ENCODE results near the gene C12orf54. TPM values are rescaled to one million over a fixed set of nuclear protein-coding genes. Genes with fewer than 3 reads are reported as not detected.

Gene C12orf54
- total and polyA plus RNA-seq, 2 of the 8 experiments (the other 6 are each of a cell fraction or from before 2014, with no cell fraction given), result not detected

GRCh38 chr12:48545833-48546469 lies 63.7 kb downstream of the C12orf54 start:
- H3K4ac ChIP-seq (replicated peaks; ENCODE audit: insufficient read length, low read depth, low read length), result no peak overlapping the region
- H2BK12ac ChIP-seq (ENCODE audit: low read depth, low read length), result no peak overlapping the region
- POLR2A ChIA-PET (ENCODE audit: partially characterized antibody), result interaction anchor here (1.2 kb wide), 1 partner anchor 10 kb away, joined by 3 read pairs; no protein-coding TSS in a partner anchor
- H3K79me2 ChIP-seq (ENCODE audit: control insufficient read depth in 1 of 2, insufficient read depth in 2 of 2, low read length in 2 of 2), result no peaks in the 10 kb centered on the region
- no peak overlapping the region for H2AFZ ChIP-seq (ENCODE audit: low read length)
- DNase-seq (ENCODE audit: low read depth in 1 of 2, low spot score in 2 of 2) (no peak), FAIRE-seq (no peak)
- H2BK20ac ChIP-seq (ENCODE audit: low read length), result no peak overlapping the region
- H3K27me3 ChIP-seq (replicated peaks in 1 of 4; ENCODE audit: control insufficient read depth in 3 of 4, extremely low read depth in 1 of 4, insufficient read depth in 3 of 4, low read length in 3 of 4), result no peaks in the 10 kb centered on the region
- H3K9ac ChIP-seq (replicated peaks in 1 of 4; ENCODE audit: extremely low read depth in 1 of 4, low read depth in 3 of 4, low read length in 3 of 4), result no peak overlapping the region
- no peaks in the 10 kb centered on the region for H3K4me1 ChIP-seq (replicated peaks in 1 of 4; ENCODE audit: control insufficient read depth in 3 of 4, insufficient read depth in 4 of 4, low read length in 3 of 4)
- no peak overlapping the region for H3K27ac ChIP-seq (ENCODE audit: low read depth, low read length)
- CTCF ChIA-PET (ENCODE audit: partially characterized antibody), result interaction anchor here (0.7 to 10.3 kb wide), 2 partner anchors 72 to 699 kb away, joined by 4 to 388 read pairs; no protein-coding TSS in a partner anchor
- no peaks in the 10 kb centered on the region for H3K23me2 ChIP-seq (ENCODE audit: low read depth, low read length)
- no peak overlapping the region for H4K91ac ChIP-seq (replicated peaks; ENCODE audit: insufficient read length, low read length)
- no peaks in the 10 kb centered on the region for H3K79me1 ChIP-seq (ENCODE audit: low read depth, low read length)
- no peak overlapping the region for H2BK5ac ChIP-seq (ENCODE audit: low read depth, low read length)
- H4K8ac ChIP-seq (ENCODE audit: extremely low read depth, insufficient read depth, low read length), result no peak overlapping the region
- no peak overlapping the region for H2BK15ac ChIP-seq (ENCODE audit: low read length)
- H3K4me3 ChIP-seq (ENCODE audit: extremely low read depth in 1 of 4, insufficient read depth in 2 of 4, low read depth in 3 of 4, low read length in 4 of 4), result no peak overlapping the region
- no peaks in the 10 kb centered on the region for H3K9me3 ChIP-seq (ENCODE audit: insufficient read depth in 2 of 2, low read depth in 1 of 2, low read length in 1 of 2)
- H3K56ac ChIP-seq (replicated peaks; ENCODE audit: insufficient read length, low read depth, low read length), result no peak overlapping the region
- WGBS, 2 experiments (ENCODE audit: extremely low coverage in 1 of 2, insufficient coverage in 1 of 2, insufficient read length in 1 of 2, insufficient replicate concordance in 2 of 2, low coverage in 1 of 2, low lambda C conversion rate in 2 of 2, missing lambda C conversion rate in 1 of 2), result 93% methylated on average over 4 of the region's 4 CpGs; no CpG with 5 or more reads in 1 of the 2 experiments
- no peaks in the 10 kb centered on the region for H4K20me1 ChIP-seq (replicated peaks in 1 of 2; ENCODE audit: control insufficient read depth in 1 of 2, insufficient read depth in 2 of 2, low read length in 2 of 2)
- H3K23ac ChIP-seq (ENCODE audit: insufficient read length), result no peak overlapping the region
- no peak for TF ChIP-seq TBP (IDR thresholded peaks at IDR 0.05; ENCODE audit: low read depth, low read length)
- TF ChIP-seq MAFK (IDR thresholded peaks at IDR 0.05; ENCODE audit: low read depth, low read length), result no peak
- no peak overlapping the region for H2BK120ac ChIP-seq (replicated peaks; ENCODE audit: low read depth, low read length)
- H4K5ac ChIP-seq (ENCODE audit: insufficient read length, low read depth, low read length), result no peak overlapping the region
- H3K36me3 ChIP-seq (ENCODE audit: control insufficient read depth in 2 of 4, insufficient read depth in 4 of 4, low read length in 3 of 4), result no peaks in the 10 kb centered on the region
- no peak overlapping the region for H3K18ac ChIP-seq (ENCODE audit: extremely low read depth, low read length)
- H3K4me2 ChIP-seq (ENCODE audit: insufficient read depth in 1 of 2, low read depth in 2 of 2, low read length in 2 of 2), result no peak overlapping the region
- no peak overlapping the region for H2AK5ac ChIP-seq (ENCODE audit: low read depth, low read length)
- H3K14ac ChIP-seq (ENCODE audit: insufficient read length), result no peak overlapping the region

Other genes with a start within 250 kb of the C12orf54 start
- 6.2 and 7.8 TPM in 2 replicates for gene ZNF641, start 131.6 kb upstream of the C12orf54 start, total RNA-seq (2021; fragmentation: NEBNext Ultra II Directional; extraction: Animal tissue kit (Norgen Biotek cat#: 25700))
- 1.5 and 2.4 TPM in 2 replicates for gene ZNF641, start 131.6 kb upstream of the C12orf54 start, polyA plus RNA-seq (2011; rRNA removed)
- not detected in 2 replicates for gene ANP32D, start 9.9 kb upstream of the C12orf54 start, total RNA-seq (2021; fragmentation: NEBNext Ultra II Directional; extraction: Animal tissue kit (Norgen Biotek cat#: 25700))
- not detected in 2 replicates for gene ANP32D, start 9.9 kb upstream of the C12orf54 start, polyA plus RNA-seq (2011; rRNA removed)
- not detected in 2 replicates for gene OR8S1, start 43.1 kb downstream of the C12orf54 start, total RNA-seq (2021; fragmentation: NEBNext Ultra II Directional; extraction: Animal tissue kit (Norgen Biotek cat#: 25700))
- gene OR8S1, start 43.1 kb downstream of the C12orf54 start, polyA plus RNA-seq (2011; rRNA removed), result not detected in 2 replicates
- not detected in 2 replicates for gene LALBA, start 87.5 kb downstream of the C12orf54 start, total RNA-seq (2021; fragmentation: NEBNext Ultra II Directional; extraction: Animal tissue kit (Norgen Biotek cat#: 25700))
- gene LALBA, start 87.5 kb downstream of the C12orf54 start, polyA plus RNA-seq (2011; rRNA removed), result not detected in 2 replicates
- 46.1 and 48.4 TPM in 2 replicates for gene KANSL2, start 199.7 kb downstream of the C12orf54 start, total RNA-seq (2021; fragmentation: NEBNext Ultra II Directional; extraction: Animal tissue kit (Norgen Biotek cat#: 25700))
- 48.3 and 50.7 TPM in 2 replicates for gene KANSL2, start 199.7 kb downstream of the C12orf54 start, polyA plus RNA-seq (2011; rRNA removed)
- gene CCNT1, start 234.2 kb downstream of the C12orf54 start, total RNA-seq (2021; fragmentation: NEBNext Ultra II Directional; extraction: Animal tissue kit (Norgen Biotek cat#: 25700)), result 44.3 and 45.9 TPM in 2 replicates
- gene CCNT1, start 234.2 kb downstream of the C12orf54 start, polyA plus RNA-seq (2011; rRNA removed), result 10.8 and 13.2 TPM in 2 replicates